HG03060 (cell line): ENCODE data around the gene CDH13.

Source experiments
- ATAC-seq: cut with Tn5 transposase; IDR thresholded peaks from one replicate; pipeline ENCODE4 v1.9.1; 2021; ENCODE audit warnings: low read depth, moderate number of reproducible peaks; ENCODE audit not compliant: unreplicated experiment

The CDH13 gene

DNA sequence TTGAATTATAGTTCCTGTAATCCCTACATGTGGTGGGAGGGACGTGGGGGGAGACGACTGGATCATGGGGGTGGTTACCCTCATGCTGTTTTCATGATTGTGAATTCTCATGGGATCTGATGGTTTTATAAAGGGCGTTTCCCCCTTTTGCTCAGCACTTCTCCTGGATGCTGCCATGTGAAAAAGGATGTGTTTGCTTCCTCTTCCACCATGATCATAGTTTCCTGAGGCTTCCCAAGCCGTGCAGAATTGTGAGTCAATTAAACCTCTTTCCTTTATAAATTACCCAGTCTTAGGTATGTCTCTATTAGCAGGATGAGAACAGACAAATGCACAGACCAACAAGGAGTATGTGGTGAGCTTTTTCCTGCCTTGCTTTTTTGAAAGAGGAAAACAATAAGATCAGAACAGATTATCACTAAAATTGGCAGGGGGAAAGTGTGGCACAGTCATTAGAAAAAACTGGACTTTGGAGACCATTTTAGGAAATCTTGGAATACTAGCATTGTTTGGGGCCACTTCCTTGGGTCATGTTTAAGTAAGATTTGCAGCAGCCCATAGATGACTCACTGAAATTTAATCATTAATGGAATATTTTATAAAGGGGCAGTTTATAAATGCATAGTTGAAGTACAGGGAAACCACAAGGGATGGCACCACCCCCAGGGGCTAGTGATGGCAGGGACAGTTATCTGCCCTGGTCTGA, 352.8 kb downstream of the CDH13 start:
- no peak for ATAC-seq

GRCh38 chr16:82980810-82981209, 354.0 kb downstream of the CDH13 start:
- no peak for ATAC-seq

DNA sequence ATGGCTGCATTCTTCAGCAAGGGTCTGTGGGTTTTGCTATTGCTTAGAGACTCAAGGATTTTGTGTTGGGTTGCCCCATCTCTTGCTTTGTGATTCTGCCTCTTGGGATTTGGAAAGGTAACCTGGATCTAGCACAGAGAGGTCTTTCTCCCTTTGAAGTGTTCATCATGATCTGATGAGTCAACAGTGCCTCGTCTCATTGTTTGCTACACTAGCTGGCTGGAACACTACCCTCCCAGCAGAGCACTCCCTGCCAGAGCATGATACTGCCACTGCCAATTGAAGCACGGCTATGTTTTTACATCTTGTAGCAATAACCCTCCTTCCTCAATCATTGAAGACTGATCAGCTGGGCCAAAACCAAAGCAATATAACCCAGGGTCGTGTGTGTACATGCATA, 361.0 kb downstream of the CDH13 start:
- no peak for ATAC-seq

GRCh38 chr16:82990155-82990554, 363.4 kb downstream of the CDH13 start:
- no peak for ATAC-seq

- no peak for ATAC-seq
These were observed 364.6 kb downstream of the CDH13 start for GRCh38 chr16:82991410-82991809.

DNA sequence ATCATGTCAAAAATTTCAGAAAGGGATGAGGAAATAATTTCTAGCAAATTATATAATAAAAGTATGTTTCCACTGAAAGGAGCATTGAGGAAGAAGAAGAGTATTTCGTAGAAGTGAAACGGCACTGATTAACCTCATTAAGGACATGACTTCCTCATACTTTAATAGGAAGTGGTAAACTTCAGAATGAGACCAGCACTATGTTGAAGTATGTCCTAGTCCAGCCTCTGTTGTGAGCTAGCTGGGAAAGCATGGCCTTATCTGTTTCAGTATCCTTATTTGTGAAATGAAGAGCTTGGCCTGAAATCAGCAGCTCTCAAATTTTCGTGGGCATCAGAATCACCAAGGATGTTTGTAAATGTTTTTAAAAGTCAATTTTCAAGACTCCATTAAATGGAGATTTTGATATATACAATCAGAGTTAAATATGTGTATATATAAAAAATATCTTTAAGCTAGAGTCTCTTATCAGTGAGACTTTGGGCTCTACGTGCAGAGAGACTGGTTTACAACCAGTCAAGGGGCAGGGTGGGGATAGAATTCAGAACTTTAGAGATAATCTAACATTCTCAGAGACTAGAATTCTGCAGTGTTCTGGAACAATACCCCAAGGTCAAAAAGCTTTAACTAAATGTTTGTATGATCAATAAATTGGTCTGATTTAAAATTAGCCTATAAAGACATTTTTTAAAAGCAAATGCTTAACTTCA, 365.4 kb downstream of the CDH13 start:
- ATAC-seq = no peak

GRCh38 chr16:82992786-82993185, 366.0 kb downstream of the CDH13 start:
- ATAC-seq = no peak

DNA sequence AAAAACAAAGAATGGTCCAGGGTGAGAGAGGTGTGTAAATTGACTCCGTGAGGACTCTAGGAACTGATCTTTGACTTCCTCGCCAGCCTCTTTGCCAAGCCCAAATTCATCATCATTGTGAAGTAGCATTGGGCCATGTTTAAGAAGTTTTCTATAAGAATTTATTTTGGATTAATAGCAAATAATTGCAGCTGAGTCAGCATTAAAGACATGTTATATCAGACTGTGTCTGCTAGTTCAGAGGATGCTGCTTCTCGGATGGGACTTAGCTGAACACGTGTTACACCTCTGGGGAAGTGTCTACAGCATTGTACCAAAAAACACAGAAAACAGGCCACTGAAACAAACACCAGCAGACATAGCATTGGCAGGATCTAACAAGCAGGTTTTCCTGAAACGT, 366.6 kb downstream of the CDH13 start:
- ATAC-seq = no peak

- no peak for ATAC-seq
These were observed 367.2 kb downstream of the CDH13 start for GRCh38 chr16:82993926-82994325.

GRCh38 chr16:82995286-82995923, 368.6 kb downstream of the CDH13 start:
- ATAC-seq = no peak

- ATAC-seq = no peak
These were observed 369.2 kb downstream of the CDH13 start for GRCh38 chr16:82995924-82996441.

DNA sequence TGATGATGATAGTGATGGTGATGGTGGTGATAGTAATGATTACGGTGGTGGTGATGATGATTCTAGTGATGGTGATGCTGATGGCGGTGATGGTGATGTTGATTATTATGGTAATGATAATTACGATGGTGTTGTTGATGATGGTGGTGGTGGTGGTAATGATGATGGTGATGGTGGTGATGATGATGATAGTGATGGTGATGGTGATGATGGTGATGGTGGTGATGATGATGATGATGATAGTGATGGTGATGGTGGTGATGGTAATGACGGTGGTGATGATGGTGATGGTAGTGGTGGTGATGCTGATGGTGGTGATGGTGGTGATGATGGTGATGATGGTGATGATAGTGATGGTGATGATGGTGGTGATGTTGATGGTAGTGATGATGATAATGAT, 370.0 kb downstream of the CDH13 start:
- no peak for ATAC-seq

- no peak for ATAC-seq
These were observed 372.9 kb downstream of the CDH13 start for GRCh38 chr16:82999711-83000110.

DNA sequence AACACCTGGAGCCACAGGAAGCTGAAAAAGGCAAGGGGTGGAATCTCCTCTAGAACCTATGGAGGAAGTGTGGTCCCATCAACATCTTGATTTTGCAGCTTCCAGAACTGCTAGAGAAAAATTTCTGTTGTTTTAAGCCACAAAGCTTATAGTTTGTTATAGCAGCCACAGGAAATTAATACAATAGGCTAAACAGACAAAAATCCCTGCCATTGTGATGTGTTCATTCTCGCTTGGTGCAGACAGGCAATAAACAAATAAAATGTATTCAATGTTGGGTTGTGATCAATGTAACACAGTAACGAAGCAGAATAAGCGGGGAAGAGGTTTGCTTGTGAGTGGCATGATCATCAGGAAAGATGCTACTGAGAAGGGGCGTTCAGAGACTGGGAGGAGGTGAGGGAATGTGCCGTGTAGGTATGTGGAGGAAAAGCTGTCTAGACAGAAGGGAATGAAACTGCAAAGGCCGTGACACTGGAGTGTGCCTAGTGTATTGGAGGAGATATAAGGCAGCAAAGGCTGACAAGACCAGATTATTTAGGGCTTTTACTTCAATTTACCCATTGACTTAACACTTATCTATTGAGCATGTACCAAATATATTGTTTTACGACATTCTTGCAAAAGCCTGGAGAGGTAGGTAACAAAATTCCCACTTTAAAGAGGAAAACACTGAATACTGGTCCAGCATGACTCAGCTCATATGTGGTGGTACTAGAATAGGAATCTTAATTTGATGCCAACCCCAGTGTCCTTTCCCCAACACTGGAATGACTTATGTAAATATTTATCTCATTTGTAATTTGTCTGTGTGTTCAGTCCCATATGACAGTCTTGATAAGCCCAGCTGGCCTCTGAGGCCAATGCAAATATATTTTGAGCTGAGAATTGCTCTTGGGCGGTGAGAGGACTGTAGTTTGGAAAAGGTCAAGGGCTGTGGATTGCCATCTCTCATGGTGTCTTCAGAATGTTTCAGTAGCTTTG, 375.9 kb downstream of the CDH13 start:
- ATAC-seq = no peak

- no peak for ATAC-seq
These were observed 378.3 kb downstream of the CDH13 start for GRCh38 chr16:83004868-83005652.

DNA sequence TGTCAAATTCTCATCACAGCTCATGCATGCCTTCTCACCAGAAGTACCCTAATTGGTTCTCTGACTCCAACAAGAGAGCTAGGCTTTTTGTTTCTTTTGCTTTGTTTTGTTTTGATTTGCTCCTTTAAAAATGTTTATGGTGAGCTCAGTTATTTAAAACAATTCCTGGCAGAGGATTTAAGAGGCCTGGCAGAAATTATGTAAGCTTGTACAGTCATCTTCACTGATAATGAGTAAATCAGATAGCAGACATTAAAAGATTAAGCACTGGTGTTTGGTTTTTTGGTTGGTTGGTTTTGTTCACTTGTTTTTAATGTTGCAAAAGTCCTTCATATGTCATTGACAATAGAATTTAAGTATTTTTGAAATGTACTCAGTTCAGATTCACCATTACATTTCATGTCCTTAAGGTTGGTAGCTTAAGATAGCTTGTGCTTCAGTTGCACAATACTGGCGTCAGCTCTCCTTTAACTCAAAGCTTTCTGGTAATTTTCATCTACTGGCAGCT, 378.9 kb downstream of the CDH13 start:
- ATAC-seq = no peak

DNA sequence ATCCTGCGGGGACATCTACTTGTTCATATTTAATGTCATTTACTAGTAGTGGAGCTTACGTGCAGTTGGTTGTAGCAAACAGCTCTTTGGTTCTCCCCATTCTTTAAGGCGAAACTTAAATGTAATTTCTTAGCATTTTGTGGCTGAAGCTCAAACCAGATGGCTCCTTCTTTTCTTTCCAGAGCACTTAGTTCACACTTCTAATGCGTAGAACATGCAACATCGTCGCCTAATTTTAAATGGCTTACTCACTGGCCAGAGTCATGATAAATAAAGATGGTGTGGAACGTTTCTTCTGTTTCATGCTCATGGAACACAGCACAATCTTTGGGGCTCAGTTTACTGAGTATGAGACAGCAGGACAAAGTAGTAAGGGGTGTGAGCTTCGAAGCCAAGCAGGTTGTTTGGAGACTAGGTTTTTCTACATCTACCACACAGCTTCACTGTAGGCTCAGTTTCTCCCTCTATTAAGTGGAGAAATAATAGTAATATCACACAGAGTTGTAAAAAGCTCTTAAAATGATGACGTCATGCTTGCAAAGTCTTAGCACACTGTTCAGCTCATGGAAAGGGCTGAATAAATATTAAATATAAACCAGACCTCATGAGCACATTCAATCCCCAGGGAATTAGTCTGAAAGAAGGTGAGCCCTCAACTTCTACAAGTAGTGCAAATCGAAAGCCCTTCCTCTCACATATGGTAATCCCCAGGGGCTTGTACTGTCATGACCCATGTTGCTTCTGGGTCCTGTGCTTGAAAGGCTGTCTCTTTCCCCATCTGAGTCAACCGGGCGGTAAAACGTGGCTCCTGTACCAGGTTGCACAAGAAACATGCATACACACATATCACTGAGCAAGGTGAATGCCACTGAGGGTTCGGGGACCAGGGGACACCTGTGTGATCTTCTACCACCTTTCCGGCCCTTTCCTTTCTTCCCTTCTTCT, 384.3 kb downstream of the CDH13 start:
- ATAC-seq = no peak

- no peak for ATAC-seq
These were observed 385.2 kb downstream of the CDH13 start for GRCh38 chr16:83011939-83012338.
